HPDE6-E6E7 (cell line): ENCODE data around the gene MAPK4.

Experiments
- DNase-seq: peaks from one replicate; pipeline ENCODE4 v3.0.0; 2011; ENCODE audit warnings: missing footprints; ENCODE audit errors: extremely low spot score

MAPK4 gene

GRCh38 chr18:50653402-50654093, 93.7 kb downstream of the MAPK4 start:
- DNase-seq: no peak

- no peak for DNase-seq
Measured at GRCh38 chr18:50654211-50654610, 94.3 kb downstream of the MAPK4 start.

- no peak for DNase-seq
Measured at GRCh38 chr18:50654658-50655550, 95.0 kb downstream of the MAPK4 start.

DNA sequence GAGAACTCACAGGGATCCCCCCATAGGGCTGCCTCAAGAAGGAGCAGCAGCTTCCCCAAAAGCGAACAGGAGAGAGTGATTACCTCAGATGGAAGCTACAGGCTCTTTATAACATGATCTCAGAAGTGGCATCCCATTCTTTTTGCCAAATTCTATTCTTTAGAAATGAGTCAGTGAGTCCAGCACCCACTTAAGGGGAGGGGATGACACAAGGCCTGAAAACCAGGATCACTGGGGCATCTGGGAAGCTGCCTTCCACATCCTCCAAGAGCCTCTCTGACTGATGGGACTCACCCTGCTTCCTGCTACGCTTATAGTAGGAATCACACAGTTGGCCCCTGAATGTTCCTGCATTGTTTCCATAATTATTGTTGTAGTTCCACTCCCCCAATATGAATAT, 96.5 kb downstream of the MAPK4 start:
- no peak for DNase-seq

GRCh38 chr18:50656841-50657470, 97.1 kb downstream of the MAPK4 start:
- DNase-seq: no peak

DNA sequence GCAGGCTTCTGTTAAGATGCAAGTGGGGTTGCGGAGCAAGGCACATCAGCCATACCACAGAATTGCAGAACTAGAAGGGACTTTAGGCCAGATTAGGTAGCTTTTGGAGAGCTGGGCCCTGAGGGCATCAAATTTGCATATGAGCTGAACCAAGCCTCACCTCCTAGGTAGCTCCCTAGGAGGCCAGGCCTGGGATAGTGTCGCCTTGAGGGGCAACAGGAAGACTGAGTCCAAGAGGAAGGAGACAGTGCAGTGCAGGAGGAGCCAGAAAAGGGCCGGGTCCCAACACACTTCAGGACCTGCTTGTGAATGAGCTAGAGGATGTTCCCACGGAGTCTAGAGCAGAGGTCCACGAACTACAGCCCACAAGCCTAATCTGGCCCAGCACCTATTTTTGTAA, 98.7 kb downstream of the MAPK4 start:
- DNase-seq: no peak

GRCh38 chr18:50659091-50660003, 99.5 kb downstream of the MAPK4 start:
- DNase-seq: peak; percentile 54

GRCh38 chr18:50661013-50661412, 101.1 kb downstream of the MAPK4 start:
- DNase-seq: no peak

DNA sequence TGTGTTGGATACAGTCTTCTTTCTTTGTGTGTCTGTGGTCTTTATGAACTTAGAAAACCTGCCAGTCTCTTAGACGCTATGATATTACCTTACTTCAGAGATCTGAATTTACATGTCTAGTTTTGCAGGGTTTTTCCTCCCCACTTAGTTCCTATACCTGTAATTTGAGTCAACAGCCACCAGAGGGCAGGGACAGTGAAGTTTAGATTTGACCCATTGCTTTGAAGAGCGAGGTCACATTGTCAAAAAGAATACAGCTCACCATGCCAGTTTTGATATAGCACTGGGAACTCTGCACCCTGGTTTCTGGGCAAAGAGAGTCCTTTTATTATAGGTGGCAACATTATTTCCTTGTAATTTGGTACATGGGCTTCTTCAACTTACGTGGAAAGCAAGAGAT, 102.3 kb downstream of the MAPK4 start:
- no peak for DNase-seq

DNA sequence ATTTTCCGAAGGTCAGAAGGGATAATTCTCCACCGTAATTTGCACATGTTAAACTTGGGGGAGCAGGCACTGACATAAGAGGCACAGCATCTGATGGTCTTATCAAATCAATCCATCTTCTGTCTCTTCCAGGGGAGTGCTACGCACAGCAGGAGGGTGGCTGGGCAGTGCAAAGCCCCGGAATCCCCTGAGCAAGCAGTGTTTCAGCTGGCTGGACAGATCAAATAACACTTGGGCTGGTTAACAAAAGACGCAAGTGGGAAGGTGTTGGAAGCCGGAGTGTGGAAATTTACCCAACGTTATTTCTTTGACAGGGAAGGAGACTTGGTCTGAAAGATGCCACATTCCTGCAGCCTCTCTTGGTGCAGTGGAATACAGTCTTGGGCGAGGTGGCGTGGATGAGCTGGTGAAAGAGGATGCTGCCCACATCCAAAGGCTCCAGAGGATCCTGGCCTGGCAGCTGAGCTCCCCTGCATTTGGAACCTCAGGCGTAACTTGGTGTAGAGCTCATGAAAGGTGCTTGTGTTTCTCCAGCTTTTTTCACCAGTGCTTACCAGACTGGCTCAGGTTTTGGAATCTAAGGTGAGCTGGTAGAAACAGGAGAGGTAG, 103.0 kb downstream of the MAPK4 start:
- no peak for DNase-seq

DNA sequence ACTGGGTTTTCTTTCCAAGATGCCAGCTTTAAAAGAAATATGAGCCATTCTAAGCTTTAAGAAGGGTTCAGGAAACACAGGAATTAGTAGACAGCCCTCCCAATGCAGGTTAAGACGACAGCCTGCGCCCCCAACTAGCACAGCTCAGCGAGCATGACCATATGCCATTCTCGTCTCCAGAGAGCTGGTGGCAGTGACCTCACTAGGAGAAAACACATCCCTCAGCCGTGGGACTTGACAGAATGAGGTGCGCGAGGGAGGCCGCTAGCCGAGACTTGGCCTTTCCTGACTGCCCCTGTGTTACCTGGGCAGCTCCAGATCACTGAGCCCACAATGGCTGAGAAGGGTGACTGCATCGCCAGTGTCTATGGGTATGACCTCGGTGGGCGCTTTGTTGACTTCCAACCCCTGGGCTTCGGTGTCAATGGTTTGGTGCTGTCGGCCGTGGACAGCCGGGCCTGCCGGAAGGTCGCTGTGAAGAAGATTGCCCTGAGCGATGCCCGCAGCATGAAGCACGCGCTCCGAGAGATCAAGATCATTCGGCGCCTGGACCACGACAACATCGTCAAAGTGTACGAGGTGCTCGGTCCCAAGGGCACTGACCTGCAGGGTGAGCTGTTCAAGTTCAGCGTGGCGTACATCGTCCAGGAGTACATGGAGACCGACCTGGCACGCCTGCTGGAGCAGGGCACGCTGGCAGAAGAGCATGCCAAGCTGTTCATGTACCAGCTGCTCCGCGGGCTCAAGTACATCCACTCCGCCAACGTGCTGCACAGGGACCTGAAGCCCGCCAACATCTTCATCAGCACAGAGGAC, 103.9 kb downstream of the MAPK4 start:
- no peak for DNase-seq

DNA sequence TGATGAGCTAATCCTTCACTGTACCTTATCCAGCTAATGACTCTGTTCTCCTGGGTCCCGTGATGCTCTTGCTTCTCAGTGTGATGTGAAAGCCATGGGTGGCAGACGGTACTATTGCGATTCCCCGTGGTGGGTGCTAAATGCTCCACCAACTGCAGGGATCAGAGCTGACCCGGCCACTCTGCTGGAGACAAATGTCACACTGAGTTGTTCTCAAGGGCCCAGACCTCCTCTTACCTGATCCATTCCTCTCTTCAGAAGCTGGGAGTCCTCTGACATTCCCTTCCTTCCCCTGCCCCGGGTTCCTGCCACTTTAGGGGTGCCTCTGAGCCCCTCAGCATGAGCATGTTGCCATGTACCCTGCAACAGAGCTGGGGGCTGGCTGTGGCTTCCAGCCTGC, 105.1 kb downstream of the MAPK4 start:
- DNase-seq: no peak

- DNase-seq: no peak
Measured at GRCh38 chr18:50665519-50665918, 105.6 kb downstream of the MAPK4 start.

- no peak for DNase-seq
Measured at GRCh38 chr18:50666536-50666935, 106.6 kb downstream of the MAPK4 start.

- DNase-seq: no peak
Measured at GRCh38 chr18:50671376-50671775, 111.5 kb downstream of the MAPK4 start.

GRCh38 chr18:50674307-50674980, 114.6 kb downstream of the MAPK4 start:
- no peak for DNase-seq

GRCh38 chr18:50675043-50675442, 115.2 kb downstream of the MAPK4 start:
- DNase-seq: no peak

DNA sequence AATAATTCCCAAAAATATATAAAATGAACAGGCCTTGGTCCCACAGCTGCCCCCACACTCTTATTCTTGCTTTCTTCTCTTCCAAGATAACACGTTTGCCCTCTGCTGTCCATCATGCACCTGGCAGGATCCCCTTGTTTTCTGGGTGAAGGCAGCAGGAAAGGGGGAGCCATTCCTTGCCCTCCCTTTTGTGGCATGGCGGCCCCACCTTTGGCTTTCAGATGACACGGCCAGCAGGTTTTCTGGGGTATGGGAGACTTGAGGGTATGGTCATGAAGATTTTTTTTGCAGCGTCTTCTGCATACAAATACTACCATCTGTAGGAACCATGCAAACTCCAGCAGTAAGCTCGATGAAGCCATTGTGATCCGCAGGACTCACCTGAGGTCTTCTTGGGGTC, 118.8 kb downstream of the MAPK4 start:
- no peak for DNase-seq

DNA sequence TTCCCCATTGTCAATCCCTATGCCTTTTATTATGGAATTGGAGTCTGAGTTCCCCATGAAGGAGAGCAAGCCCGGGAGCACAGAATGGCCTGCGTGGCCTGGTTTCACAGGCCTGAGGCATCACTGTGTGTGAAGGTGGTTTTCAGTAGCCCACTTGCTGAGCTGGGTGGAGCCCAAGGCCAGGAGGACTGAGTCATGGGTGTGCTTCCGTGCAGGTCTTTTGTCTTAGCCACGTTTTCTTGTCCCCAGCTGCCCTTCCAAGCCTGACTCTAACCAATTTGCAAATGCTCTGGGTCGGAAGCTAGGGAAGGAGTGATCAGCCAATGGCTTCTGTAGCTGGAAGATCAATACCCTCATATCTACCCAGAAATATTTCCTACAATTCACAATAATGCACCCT, 119.2 kb downstream of the MAPK4 start:
- no peak for DNase-seq

DNA sequence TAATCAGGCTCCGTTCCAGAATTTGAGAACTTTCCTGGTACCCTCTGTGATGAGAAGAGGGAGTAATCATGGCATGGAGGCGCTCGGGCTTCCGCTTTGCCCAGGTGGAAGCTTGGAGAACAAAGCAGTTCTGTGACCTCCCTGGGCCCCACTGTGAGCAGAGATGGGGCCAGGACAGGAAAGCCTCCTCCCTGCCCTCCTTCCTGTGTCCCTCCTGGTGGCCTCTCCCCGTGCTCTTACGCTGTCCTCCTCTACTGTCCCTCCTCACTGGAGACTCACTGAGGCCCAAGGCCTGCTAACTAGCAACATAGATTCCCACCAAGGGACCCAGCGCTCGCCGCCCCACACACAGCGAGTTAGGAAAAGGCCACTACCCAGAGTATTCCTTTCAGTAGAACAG, 119.8 kb downstream of the MAPK4 start:
- DNase-seq: no peak
